ENCODE data around the gene XIST. TPM values are rescaled to one million over a fixed set of nuclear protein-coding genes. Genes with fewer than 3 reads are reported as not detected.

The XIST gene
- total RNA-seq, 1 experiment from 2014 or later = 1.0 TPM

- RAD21 ChIA-PET (ENCODE audit: low non-redundant PET in 1 of 2, low total read pairs in 2 of 2, uncharacterized antibody in 2 of 2, unreplicated experiment in 2 of 2) = no interaction called here
- POLR2A ChIA-PET = no interaction called here
- CTCF ChIA-PET = no interaction called here
These were observed 34.9 kb downstream of the XIST start for GRCh38 chrX:73817393-73818199.

GRCh38 chrX:73812256-73812655 lies 40.3 kb downstream of the XIST start:
- Histone ChIP-seq H3K4me1 (ENCODE audit: control insufficient read depth in 1 of 2, insufficient read depth in 2 of 2, low read length in 2 of 2) (no peaks in the 10 kb centered on the region), H4K20me1 (ENCODE audit: insufficient read depth) (no peaks in the 10 kb centered on the region), H3K9me2 (ENCODE audit: insufficient read depth) (no peaks in the 10 kb centered on the region), H3K9ac (ENCODE audit: low read length) (no peak overlapping the region), H2AFZ (ENCODE audit: low read depth, low read length, poor library complexity, severe bottlenecking) (no peak overlapping the region), H3K27me3 (ENCODE audit: insufficient read depth, low read length) (peaks cover 6% of the 10 kb centered on the region; the same call in 1 of the 2 replicates), H3K4me2 (ENCODE audit: low read length) (no peak overlapping the region), H3K79me2 (ENCODE audit: insufficient read depth, low read length) (no peaks in the 10 kb centered on the region), H3K4me3 (replicated peaks in 1 of 2; ENCODE audit: low read depth in 1 of 2, low read length in 2 of 2) (no peak overlapping the region), H3K9me3 (ENCODE audit: control insufficient read depth in 1 of 2, insufficient read depth in 1 of 2, low read depth in 1 of 2, low read length in 2 of 2) (no peaks in the 10 kb centered on the region), H3K36me3 (ENCODE audit: control insufficient read depth in 1 of 2, insufficient read depth in 2 of 2, low read length in 2 of 2) (no peaks in the 10 kb centered on the region), H3K27ac (ENCODE audit: low read depth, low read length) (no peak overlapping the region)
- DNase-seq (ENCODE audit: low read depth, low spot score) = no peak
- RAD21 ChIA-PET (ENCODE audit: low non-redundant PET in 1 of 2, low total read pairs in 2 of 2, uncharacterized antibody in 2 of 2, unreplicated experiment in 2 of 2) = no interaction called here
- CTCF ChIA-PET = no interaction called here
- POLR2A ChIA-PET = no interaction called here
- BruUV-seq (replicated peaks) = no TSS peak
- ATAC-seq = no peak
- intact Hi-C loops (cut with micrococcal nuclease) = no loop called here
- TF ChIP-seq ZFX (IDR thresholded peaks at IDR 0.05) = no peak
- no peak for TF ChIP-seq SP1 (IDR thresholded peaks at IDR 0.05; ENCODE audit: low read depth)
- no peak for TF ChIP-seq TCF7L2 (IDR thresholded peaks at IDR 0.05; ENCODE audit: borderline replicate concordance, extremely low read depth, insufficient read depth, insufficient read length)
- TF ChIP-seq ELF1 (IDR thresholded peaks at IDR 0.05; ENCODE audit: borderline replicate concordance, low read depth) = no peak
- TF ChIP-seq SRF (IDR thresholded peaks at IDR 0.05; ENCODE audit: low read depth) = no peak
- no peak for TF ChIP-seq CTCF (IDR thresholded peaks at IDR 0.05 in 2 of 3, conservative IDR thresholded peaks at IDR 0.05 in 1 of 3; ENCODE audit: borderline replicate concordance in 1 of 3, insufficient read depth in 1 of 3, low read depth in 2 of 3, low read length in 2 of 3)
- TF ChIP-seq ATF3 (IDR thresholded peaks at IDR 0.05) = no peak
- no peak for TF ChIP-seq MAX (IDR thresholded peaks at IDR 0.05)
- TF ChIP-seq EZH2 (IDR thresholded peaks at IDR 0.05) = no peak
- TF ChIP-seq CEBPB (IDR thresholded peaks at IDR 0.05; ENCODE audit: low read depth) = no peak
- no peak for TF ChIP-seq REST (IDR thresholded peaks at IDR 0.05; ENCODE audit: low read depth)
- no peak for TF ChIP-seq ZNF274 (IDR thresholded peaks at IDR 0.05; ENCODE audit: low read depth, low read length)

More at GRCh38 chrX:73817393-73818199, 34.9 kb downstream of the XIST start:
- no peaks in the 10 kb centered on the region for H3K9me2 ChIP-seq (ENCODE audit: insufficient read depth)
- no peak overlapping the region for H3K9ac ChIP-seq (ENCODE audit: low read length)
- H3K4me1 ChIP-seq (ENCODE audit: control insufficient read depth in 1 of 2, insufficient read depth in 2 of 2, low read length in 2 of 2) = no peaks in the 10 kb centered on the region
- no peak overlapping the region for H3K27ac ChIP-seq (ENCODE audit: low read depth, low read length)
- H2AFZ ChIP-seq (ENCODE audit: low read depth, low read length, poor library complexity, severe bottlenecking) = no peak overlapping the region
- BruUV-seq (replicated peaks) = no TSS peak
- H3K9me3 ChIP-seq (ENCODE audit: control insufficient read depth in 1 of 2, insufficient read depth in 1 of 2, low read depth in 1 of 2, low read length in 2 of 2) = no peaks in the 10 kb centered on the region
- ATAC-seq = no peak
- H4K20me1 ChIP-seq (ENCODE audit: insufficient read depth) = no peaks in the 10 kb centered on the region
- H3K27me3 ChIP-seq (ENCODE audit: insufficient read depth, low read length) = peaks cover 6% of the 10 kb centered on the region; the same call in 1 of the 2 replicates
- DNase-seq (ENCODE audit: low read depth, low spot score) = no peak
- no peaks in the 10 kb centered on the region for H3K36me3 ChIP-seq (ENCODE audit: control insufficient read depth in 1 of 2, insufficient read depth in 2 of 2, low read length in 2 of 2)
- TF ChIP-seq ATF3 (IDR thresholded peaks at IDR 0.05) (no peak), EGR1 (IDR thresholded peaks at IDR 0.05; ENCODE audit: low read depth) (no peak)
- no peaks in the 10 kb centered on the region for H3K79me2 ChIP-seq (ENCODE audit: insufficient read depth, low read length)
- H3K4me3 ChIP-seq (replicated peaks in 1 of 2; ENCODE audit: low read depth in 1 of 2, low read length in 2 of 2) = no peak overlapping the region
- no peak overlapping the region for H3K4me2 ChIP-seq (ENCODE audit: low read length)
- intact Hi-C loops (cut with micrococcal nuclease) = no loop called here

All from HCT116 (cell line).